HG03520 (cell line): ENCODE data around the gene PXDN.
"Not testable (repeated sequence)": the region's sequence is repeated elsewhere in the genome, so short reads cannot be mapped to it uniquely, and the experiment has no call there.

Experiments
- ATAC-seq: cut with Tn5 transposase; IDR thresholded peaks from one replicate; pipeline ENCODE4 v1.9.1; 2021; ENCODE audit warnings: mild to moderate bottlenecking, moderate library complexity; ENCODE audit not compliant: unreplicated experiment

Gene PXDN

DNA sequence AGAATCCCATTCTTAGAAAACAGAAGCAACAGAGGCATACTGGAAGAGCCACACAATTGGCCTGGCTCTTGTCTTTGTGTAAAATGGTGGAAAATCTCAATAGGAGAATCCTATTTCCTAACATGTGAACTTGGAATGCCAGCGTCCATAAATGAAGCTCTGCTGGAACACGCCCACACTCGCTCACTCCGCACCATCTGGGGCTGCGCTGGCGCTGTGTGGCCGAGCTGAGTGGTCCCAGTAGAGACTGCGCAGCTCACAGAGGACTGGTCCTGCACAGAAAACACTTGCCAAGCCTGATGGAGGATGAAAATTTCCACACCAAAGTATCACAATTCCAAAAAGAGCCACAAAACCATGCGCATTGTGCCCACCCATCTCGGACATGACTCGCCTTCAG lies 56.2 kb downstream of the PXDN start:
- no peak for ATAC-seq

DNA sequence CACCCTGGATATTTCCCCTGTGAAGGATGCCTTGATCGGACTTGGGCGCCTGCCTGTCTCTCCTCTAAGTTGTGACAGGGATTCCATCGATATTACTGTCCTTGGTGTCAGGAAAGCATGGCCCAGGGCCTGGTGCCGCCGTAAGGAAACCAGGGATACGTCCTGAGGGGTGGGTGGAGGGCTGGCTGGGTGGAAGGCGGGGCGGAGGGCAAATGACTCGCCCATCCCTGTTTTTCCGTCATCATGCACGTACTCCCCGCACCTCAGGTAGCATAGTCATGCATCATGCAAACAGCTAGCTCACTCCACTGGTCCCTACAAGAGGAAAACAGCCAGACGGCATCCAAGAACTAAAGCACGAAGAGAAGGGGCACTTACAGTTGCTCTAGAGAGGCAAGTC lies 57.1 kb downstream of the PXDN start:
- ATAC-seq: no peak

DNA sequence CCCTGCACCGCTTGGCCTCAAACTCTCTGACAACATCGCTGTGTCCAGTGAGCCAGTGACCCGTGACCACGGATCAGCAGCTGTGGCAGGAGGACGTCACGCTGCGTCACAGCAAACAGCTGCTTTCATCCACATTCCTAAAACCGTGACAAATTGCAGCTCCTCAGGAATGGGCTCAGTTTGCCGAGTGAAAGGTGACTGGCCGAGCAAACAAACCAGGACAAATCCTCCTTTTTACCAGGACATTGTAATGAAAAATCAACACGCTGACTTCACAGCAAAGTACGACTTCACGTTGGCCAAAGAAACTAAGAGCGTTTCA lies 57.6 kb downstream of the PXDN start:
- no peak for ATAC-seq

DNA sequence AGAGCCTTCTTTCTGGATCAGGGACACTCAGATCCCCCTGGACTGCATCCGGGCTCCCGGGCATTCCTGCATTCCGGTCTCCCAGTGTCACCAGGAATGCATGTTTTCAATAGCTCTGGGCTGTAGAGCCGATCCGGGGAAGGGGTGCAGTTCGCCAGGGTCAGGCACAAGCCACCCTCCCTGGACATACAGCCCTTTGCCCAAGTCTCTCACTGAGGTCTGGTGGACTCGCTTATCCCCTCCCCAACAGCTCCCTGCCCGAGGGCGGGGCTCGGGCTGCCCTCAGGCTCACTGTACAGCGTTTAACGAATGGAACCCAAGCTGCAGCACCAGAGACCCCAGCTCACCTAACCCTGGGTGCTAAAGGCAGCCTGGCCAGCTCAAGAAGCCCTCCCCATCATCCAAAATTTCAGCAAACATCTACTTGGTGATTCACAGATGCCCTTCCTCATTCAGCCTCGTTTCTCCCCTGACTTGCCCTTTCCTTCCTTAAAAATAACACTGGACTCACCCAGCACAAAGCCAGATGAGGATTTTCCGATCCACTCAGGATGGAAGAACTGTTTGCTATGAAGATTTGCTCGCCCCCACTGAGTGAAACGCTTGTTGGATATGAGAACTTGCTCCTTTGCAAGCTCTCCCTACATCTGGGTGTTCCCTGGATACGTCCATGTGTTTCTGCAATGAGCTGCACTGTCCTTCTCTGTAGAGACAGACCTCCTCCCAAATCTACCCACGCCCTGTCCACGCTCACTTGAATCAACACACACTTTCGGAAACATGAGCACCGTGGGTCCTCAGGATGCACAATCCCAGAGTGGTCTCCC lies 58.1 kb downstream of the PXDN start:
- ATAC-seq: no peak

DNA sequence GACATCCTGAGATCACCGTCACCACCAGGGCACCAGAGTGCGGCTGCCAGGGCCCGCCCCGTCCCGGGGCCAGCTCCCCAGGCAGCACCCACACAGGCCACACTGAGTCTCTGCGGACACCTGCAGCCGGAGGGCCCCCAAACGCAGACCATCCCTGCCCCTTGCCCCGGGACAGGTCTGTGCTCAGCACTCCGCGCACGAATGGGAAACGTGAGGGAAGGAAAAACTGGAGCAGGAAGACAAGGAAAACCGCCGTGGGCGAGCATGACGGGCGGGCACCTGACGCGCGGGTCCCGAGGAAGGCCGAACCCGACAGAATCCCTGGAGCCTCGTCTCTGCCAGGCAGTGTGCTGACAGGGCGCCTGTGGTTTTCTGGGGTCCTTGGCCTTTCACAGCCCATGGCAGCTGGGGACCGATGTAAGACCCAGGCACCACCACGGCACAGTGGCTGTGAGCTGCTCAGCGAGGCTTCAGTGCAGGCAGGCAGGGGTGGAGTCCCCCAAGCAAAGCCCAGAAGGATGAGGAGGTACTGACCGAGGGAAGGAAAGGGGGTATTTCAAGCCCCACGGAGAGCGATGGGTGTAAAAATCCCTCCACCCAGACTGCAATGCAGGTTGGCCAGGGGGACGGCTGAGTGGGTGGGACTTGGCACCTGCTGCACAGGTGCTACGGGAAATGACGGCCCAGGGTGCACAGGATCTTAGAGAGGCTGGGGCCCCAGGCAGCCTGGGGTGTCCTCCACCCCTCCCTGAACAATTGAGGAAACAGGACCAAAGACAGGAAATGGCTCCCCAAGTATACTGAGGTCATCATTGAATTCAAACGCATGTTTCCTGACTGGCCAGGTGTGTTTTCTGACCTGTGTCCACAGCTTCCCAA lies 59.0 kb downstream of the PXDN start:
- no peak for ATAC-seq

DNA sequence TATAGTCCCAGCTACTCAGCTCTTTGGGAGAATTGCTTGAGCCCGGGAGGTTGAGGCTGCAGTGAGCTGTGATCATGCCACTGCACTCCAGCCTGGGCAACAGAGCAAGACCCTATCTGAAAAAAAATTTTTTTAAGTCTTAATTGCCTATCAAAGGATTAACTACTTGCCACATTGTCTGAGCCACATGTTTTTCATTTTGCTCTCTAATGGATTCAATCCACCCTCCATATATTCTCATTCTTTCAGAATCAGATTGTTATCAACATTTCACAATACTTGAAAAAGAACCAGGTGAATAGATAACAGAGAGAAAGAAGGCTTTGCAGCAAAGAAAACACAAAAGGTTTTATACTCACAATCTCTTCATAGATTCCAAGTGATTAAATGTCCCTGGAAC lies 61.0 kb downstream of the PXDN start:
- no peak for ATAC-seq

DNA sequence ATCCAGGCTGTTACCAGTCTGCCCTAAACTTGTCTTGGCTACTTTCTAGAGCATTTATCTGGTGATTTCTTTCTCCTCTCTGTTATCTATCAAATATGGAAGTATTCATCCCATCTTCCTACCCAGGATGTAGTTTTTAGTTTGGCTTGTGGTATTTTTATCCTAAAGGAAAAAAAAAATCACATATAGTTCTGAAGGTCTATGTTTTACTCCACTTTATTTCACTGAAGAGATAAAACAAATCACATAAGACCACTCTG lies 62.2 kb downstream of the PXDN start:
- no peak for ATAC-seq

DNA sequence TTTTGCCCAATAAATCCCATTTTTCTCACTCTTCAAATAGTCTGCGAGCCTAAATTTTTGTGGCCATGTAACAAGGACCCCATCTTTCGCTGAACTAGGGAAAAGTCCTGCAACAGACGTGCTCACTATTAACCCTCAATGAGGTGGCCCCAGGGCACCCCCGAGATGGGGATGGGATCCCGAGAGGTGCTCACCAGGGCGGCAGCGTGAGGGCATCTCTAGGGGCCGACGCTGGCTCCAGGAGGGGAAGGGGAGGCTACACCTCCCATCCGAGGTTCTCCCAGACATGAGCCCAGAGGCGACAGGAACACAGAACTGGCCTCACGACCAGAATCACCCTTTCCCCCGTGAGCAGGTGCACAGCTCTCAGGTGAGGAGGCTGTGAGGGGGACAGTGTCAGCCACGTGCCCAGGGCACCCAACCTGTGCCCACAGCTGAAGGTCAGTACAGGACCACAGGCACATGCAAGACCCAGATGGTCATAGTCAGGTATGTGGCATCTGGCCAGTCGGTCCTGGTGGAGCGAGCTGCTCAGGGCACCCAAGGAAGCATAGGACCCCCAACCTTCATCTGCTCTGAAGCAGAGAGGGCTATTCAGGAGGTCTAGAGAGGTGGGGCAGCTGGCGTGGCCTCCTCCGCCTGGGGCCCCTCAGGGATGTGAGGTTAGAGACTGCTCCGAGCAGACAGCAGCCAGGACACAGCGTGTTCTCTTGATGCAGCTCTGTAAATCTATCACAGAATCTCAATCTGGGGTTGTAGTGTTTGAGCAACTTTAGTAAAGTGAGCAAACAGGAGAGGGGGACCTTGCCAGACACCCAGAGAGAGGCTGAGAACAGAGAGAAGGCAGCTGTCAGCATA lies 62.8 kb downstream of the PXDN start:
- no peak for ATAC-seq

DNA sequence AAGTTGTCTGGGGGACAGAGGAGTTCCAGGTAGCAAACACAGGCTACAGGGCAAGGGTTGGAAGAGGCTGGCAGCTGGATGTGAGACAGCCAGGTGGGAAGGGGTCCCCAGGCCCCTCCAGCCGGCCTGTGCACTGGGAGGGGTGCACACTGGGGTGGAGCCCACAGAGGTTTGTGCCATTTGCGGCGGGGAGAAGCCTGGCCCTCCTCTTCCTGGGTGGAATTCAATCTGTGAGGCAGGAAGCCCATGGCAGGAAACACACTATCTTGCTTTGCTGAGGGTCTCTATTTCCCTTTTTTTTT lies 63.3 kb downstream of the PXDN start:
- no peak for ATAC-seq

DNA sequence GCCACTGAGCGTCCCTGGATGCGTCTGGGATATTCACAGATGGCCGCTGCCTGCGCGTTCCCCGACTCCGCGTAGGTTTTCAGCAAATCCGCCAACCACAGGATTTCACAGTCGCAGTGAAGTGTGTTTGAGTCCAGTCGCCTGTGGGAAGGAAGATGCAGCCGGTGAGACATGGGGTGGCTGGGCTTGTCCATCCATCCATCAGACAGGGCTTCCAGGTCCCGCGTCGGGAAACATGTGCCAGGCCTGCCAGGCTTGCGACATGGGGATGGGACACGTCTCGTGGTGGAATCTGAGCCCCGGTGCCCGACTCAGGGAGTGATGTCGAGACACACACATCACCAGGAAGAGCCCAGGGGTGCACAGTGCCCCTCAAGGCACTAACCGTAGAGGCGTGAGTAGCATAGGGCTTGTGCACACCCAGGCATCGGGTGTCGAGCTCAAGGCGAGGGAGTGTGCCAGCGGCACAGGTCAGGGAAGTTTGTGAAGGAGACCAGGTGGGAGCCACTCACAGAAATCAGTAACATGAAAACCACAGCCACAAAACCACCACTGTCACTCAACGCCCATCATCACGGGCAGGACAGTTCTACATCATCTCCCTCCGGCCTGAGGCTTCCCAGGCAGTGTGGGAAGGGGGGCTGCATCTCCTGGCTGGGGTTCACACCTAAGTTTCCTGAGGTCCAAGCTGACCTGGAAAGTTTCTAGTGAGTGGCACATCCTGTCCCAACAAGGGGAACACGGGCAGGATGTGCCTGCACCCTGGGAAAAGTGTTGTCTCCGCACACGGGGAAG lies 63.9 kb downstream of the PXDN start:
- no peak for ATAC-seq

DNA sequence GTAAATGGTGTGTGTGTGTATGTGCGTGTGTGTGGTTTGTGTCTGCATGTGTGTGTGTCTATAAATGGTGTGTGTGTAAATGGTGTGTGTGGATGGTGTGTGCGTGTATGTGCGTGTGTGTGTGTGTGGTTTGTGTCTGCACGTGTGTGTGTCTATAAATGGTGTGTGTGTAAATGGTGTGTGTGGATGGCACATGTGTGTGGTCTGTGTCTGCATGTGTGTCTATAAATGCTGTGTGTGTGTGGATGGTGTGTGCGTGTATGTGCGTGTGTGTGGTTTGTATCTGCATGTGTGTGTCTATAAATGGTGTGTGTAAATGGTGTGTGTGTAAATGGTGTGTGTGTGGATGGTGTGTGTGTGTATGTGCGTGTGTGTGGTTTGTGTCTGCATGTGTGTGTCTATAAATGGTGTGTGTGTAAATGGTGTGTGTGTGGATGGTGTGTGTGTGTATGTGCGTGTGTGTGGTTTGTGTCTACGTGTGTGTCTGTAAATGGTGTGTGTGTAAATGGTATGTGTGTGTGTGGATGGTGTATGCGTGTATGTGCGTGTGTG lies 64.8 kb downstream of the PXDN start:
- ATAC-seq: not testable (repeated sequence)

DNA sequence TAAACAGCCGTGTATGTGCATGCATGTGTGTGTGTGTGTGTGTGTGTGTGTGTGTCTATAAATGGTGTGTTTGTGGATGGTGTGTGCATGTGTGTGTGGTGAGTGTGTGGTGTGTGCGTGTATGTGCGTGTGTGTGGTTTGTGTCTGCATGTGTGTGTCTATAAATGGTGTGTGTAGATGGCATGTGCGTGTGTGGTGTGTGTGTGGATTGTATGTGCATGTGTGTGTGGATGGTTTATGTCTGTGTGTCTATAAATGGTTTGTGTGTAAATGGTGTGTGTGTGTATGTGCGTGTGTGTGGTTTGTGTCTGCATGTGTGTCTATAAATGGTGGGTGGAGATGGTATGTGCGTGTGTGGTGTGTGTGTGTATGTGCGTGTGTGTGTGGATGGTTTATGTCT lies 65.2 kb downstream of the PXDN start:
- not testable (repeated sequence) for ATAC-seq

DNA sequence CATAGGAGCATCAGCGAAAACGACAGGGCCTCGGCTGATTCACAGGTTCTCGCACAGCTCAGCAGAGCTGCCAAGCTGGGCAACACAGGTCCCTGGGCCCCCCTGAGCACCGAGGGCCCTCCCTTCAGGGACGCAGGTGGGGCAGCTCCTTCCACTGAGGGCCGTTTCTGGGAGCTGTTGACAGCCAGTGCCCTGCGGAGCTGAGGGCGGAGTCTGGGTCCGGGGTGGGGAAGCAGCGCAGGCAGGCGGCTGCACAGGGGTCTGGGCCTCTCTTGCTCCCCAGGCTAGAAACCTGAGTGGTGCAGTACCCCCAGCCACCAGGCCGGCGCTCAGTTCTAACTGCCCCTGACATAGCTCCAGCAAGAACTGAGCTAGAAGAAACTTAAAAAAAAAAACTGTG lies 65.7 kb downstream of the PXDN start:
- no peak for ATAC-seq

DNA sequence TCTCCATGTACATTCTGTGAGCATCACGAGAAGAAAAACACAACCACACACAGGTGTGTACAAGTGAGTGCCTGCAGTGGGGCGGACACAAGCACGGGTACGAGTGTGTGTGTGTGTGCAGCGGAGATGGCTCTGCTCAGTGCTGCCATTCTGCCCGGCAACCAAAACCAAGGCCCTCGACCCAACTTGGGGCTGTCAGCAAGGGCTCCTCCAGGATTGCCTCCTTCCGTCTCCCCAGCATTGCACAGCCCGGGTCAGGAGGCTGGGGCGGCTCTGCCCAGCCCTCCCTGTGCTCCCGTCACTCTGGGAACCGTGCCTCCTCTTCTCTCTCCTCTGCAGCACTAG lies 66.5 kb downstream of the PXDN start:
- ATAC-seq: no peak

DNA sequence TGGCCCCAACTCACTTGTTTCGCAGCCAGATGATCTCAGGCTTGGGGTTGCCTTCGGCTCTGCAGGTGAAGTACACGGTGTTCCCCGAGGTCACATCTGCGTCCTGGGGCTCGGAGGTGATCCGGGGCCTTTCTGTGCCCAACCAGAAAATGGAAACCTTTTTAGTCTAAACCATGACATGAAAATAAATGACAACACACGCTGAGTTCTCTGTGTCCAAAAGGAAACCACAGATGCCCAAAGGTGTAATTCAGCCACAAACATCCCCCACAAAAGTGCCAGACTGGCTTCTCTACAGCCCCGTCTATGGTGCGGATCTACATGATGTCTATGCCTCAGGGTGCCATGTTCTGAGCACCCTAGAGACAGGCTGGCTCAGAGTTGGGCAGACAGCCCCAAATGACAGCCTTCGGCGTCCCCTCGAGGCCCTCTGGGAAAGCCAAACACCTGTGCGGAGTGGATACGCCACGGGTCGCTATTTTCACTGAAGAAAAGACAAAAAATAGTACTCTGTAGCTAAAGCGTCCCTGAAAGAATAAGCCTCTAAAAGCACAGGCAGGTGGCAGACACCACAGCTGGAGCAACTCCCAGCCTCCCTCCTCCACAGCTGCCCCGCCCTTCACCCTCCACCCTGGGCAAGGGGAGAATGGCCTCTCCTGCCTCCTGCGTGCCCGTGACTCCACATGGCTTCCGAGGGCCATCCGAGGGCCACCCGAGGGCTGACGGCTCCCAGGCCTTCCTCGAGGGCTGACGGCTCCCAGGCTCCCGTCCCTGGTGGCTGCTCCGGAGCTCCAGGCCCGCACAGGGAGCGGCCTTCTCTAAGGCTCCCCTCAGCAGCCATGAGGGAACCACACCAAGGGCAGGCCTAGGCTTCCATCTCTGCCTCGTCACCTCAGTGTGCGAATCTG lies 67.1 kb downstream of the PXDN start:
- no peak for ATAC-seq

DNA sequence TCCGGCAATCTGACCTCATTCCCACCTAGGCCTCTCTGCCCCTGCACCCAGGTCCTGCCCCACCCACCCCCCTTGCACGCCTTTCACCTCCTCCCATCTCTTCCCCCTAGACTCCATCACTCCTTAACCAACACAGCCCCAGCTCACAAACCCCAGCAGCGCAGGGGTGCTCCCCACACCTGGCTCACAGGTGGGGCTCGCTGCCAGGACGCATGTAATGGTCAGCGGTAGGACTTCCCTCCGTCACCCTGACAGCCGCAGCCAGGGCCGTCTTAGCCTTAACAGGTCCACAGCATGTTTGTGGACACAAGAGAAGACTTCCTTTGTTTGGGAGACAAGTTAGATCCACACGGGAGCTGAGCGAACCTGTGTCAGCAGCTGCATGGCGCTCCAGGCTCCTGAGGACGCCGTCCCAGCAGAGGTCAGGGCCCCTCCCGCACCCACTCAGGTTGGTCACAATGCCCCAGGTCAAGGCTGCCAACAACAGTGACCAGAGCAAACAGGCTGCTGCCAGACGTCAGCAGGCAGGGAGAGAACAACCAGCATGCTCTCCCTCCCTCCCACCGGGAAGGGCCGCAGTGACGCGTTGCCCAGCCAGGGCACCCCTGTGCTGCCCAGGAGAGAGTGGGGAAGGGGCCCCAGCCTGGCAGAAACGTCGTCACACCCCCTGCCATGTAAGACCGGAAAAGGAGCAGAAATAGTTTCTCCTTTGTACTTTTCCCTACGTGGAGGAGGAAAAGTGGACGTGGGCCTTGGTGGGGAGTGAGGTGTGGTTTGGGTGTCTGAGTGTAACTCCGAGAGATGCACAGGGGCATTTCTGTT lies 68.0 kb downstream of the PXDN start:
- ATAC-seq: no peak

DNA sequence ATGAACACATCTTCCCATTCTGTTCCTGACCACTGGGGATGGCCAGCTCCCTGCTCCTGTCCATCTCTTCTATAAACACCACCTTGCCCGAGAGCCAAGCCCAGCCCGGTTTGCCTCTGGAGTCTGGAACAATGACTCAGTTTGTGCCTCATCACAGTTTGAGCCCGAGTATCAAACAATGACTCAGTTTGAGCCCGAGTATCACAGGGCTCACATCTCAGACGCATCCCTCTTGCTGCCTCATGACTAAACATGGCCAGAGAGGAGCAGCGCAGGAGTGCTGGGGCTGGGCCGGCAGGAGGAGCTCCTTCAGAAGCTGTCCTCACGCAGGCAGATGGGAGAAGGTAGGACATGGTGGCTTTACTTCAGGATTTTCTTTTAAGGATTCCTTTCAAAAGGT lies 68.7 kb downstream of the PXDN start:
- ATAC-seq: no peak

DNA sequence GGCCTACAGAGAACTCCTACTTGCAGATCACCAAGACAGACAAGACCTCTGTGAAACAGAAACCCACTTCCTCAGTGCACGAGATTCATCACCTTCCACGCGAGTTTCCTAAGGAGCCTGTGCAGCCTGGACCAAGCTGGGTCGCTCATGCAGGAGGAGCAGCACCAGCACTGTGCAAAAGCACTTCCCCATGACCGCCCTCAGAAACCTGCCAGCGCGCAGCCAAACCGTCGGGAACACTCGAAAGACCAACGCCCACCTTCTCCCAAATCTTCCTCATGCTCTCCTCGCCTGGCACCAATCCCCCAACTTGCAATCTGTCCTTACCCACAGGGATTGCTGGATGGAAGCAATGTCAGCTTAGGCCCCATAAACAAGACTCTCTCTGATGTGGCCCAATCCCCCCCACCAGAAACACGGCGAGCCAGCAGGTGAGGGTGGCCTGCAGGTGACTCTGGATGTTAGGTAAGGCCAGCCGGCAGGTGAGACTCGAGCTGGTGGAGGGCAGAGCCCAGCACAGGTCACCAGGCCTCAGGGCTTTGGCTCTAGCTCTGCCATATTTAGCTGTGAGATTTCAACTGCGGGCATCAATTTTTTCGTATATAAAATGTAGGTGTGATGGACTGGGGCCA lies 69.4 kb downstream of the PXDN start:
- no peak for ATAC-seq

DNA sequence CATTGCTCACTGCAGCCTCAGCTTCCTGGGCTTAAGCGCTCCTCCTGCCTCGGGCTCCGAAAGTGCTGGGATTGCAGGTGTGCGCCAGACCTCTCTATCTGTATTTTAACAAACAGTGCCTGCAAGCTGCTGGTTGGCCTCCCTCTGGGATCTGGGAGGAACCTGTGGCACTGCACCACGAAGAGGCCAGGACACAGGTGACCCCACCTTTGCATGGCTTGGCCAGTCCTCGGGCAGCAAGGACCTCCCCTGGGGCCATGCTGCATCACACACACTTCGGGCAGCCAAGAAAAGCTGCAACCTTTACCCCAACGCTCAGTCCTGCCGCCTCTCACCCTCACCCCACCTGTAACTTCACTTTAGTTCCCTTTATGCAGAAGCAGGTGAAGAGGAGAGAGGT lies 70.0 kb downstream of the PXDN start:
- ATAC-seq: no peak
